Ectodermal cell (in vitro differentiated cells): ENCODE data around the gene CXCL6. TPM values are rescaled to one million over a fixed set of nuclear protein-coding genes. Genes with fewer than 3 reads are reported as not detected.
A peak's percentile ranks its signal among the peaks of the same experiment; 100 is the strongest.

Experiments used
- H3K27ac ChIP-seq: 2 replicates; pipeline ENCODE4 v1.7.0; 2013; ENCODE audit warnings: mild to moderate bottlenecking, low read depth, low read length; ENCODE audit not compliant: insufficient read depth, poor library complexity, severe bottlenecking
- H3K27me3 ChIP-seq: 2 replicates; pipeline ENCODE4 v1.7.0; 2013; ENCODE audit warnings: mild to moderate bottlenecking, low read length; ENCODE audit not compliant: insufficient read depth, control insufficient read depth, poor library complexity, severe bottlenecking
- H3K36me3 ChIP-seq: one replicate; pipeline ENCODE4 v1.7.0; 2013; ENCODE audit warnings: low read length; ENCODE audit not compliant: control insufficient read depth, insufficient read depth
- H3K4me1 ChIP-seq: one replicate; pipeline ENCODE4 v1.7.0; 2013; ENCODE audit warnings: low read length; ENCODE audit not compliant: control insufficient read depth, insufficient read depth
- H3K4me3 ChIP-seq: 2 replicates; pipeline ENCODE4 v1.7.0; 2013; ENCODE audit warnings: low read depth, low read length, control low read depth; ENCODE audit not compliant: insufficient read depth
- H3K9me3 ChIP-seq: 2 replicates; pipeline ENCODE4 v1.7.0; 2013; ENCODE audit warnings: mild to moderate bottlenecking, low read length, moderate library complexity; ENCODE audit not compliant: control insufficient read depth
- WGBS, 2 experiments: methylation state at CpG; one replicate each; pipeline ENCODE4 v1.1.7; 2013; ENCODE audit warnings: missing lambda C conversion rate in 2 of 2; 5-methylcytosine and 5-hydroxymethylcytosine counted together
- polyA plus RNA-seq, 4 experiments: library from polyadenylated mRNA; stranded (reverse); fragments of 50-300 nt; gene quantifications; one replicate each; pipeline ENCODE4 v1.2.3, GENCODE V29; 2013

CXCL6 gene
- polyA plus RNA-seq (2013, experiment 1 of 4), result 3.5 TPM
- polyA plus RNA-seq (2013, experiment 2 of 4), result 2.4 TPM
- 4.4 TPM for polyA plus RNA-seq (2013, experiment 3 of 4)
- 2.9 TPM for polyA plus RNA-seq (2013, experiment 4 of 4)

DNA sequence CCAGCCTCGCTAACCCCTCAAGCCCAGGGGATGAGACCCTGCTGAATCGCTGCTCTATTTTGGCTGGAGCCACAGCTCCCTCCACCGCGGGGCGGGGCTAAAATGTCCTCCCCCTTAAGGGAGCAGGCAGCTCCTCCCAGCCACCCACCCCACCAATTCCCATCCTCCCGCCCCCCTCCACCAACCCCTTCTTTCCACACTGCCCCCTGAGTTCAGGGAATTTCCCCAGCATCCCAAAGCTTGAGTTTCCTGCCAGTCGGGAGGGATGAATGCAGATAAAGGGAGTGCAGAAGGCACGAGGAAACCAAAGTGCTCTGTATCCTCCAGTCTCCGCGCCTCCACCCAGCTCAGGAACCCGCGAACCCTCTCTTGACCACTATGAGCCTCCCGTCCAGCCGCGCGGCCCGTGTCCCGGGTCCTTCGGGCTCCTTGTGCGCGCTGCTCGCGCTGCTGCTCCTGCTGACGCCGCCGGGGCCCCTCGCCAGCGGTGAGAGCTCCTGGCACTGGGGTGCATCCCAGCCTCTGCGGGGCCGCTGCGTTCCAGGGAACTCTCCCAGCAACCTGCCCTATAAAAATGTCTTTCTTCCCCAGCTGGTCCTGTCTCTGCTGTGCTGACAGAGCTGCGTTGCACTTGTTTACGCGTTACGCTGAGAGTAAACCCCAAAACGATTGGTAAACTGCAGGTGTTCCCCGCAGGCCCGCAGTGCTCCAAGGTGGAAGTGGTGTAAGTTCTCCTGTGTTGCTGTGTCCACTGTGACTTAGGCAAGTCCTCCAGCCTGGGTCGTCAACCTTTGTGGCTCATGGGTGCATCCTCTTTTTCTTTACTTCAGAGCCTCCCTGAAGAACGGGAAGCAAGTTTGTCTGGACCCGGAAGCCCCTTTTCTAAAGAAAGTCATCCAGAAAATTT, at the start of gene CXCL6:
Gene CXCL6 (plus strand): TSS at position 306 of the 907 bp plus-strand sequence. CDS start 73 bp downstream, at position 379.
- Histone ChIP-seq H3K9me3 (no peaks in the 10 kb centered on the region), H3K27ac (no peak within 1 kb of the TSS), H3K4me1 (no peaks in the 10 kb centered on the region), H3K4me3 (peak within 1 kb of the TSS; percentile 49), H3K27me3 (peaks cover 18% of the 10 kb centered on the region), H3K36me3 (no peaks in the 10 kb centered on the region)
- 5% methylated on average over 40 to 41 of the region's 41 CpGs for WGBS, 2 experiments

DNA sequence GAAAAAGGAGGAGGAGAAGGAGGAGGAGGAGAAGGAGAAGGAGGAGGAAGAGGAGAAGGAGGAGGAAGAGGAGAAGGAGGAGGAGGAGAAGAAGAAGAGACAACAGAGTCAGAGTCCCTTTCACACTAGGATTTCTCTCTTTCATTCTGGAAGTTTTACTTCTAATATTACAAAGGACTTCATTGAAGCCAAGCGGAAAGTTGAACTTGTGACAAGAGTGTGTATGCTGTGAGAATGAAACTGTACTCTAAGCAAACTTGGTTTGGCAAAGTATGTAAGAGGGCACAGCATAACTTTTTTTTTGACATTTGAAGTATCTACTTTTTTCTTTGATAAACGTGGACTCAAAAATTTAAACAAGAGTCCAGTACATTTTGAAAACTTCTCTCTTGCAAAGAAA, 48.1 kb upstream of the CXCL6 start:
- Histone ChIP-seq H3K4me3 (no peak overlapping the region), H3K27ac (no peak overlapping the region), H3K27me3 (no peaks in the 10 kb centered on the region), H3K9me3 (no peaks in the 10 kb centered on the region), H3K36me3 (no peaks in the 10 kb centered on the region), H3K4me1 (no peaks in the 10 kb centered on the region)
- 89 to 93% methylated on average over 2 of the region's 2 CpGs for WGBS, 2 experiments

DNA sequence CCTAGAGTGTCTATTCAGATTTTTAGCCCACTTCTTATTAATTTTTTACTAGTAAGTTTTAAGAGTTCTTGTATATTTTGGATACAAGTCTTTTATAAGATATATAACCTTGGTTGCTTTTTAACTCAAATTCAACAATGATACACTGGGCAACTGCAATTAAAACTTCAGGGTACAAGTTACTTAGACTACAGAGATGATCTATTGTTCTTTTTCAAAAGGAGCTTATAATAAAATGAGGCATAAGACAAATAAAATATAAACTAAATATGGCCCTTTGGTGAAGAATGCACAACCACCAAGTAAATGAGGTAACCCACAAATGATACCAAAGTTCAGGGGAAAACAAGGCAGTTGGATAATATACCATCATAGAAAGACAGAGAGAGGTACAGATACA, 37.6 kb upstream of the CXCL6 start:
- Histone ChIP-seq H3K4me1 (no peaks in the 10 kb centered on the region), H3K9me3 (no peaks in the 10 kb centered on the region), H3K36me3 (no peaks in the 10 kb centered on the region), H3K27ac (no peak overlapping the region), H3K27me3 (no peaks in the 10 kb centered on the region), H3K4me3 (no peak overlapping the region)

DNA sequence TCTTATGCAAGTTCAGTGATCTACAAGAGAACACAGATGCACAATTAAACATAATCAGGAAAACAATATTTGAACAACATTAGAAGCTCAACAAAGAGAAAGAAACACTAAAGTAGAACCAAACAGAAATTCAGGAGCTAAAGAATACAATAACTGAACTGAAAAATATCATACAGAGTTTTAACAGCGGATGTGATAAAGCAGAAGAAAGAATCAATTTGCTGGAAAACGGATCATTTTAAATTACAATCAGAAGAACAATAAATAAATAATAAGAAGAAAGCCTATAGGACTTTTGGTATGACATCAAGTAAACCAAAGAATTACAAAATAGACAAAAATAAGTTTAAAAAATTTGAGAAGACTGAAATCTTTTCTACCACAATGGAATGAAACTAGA, 36.3 kb upstream of the CXCL6 start:
- no peaks in the 10 kb centered on the region for H3K4me1 ChIP-seq
- no peaks in the 10 kb centered on the region for H3K27me3 ChIP-seq
- H3K36me3 ChIP-seq, result no peaks in the 10 kb centered on the region
- H3K4me3 ChIP-seq, result no peak overlapping the region
- no peaks in the 10 kb centered on the region for H3K9me3 ChIP-seq
- 86% methylated on average over 1 of the region's 2 CpGs; no CpG with 5 or more reads in 1 of the 2 experiments for WGBS, 2 experiments
- H3K27ac ChIP-seq, result no peak overlapping the region

DNA sequence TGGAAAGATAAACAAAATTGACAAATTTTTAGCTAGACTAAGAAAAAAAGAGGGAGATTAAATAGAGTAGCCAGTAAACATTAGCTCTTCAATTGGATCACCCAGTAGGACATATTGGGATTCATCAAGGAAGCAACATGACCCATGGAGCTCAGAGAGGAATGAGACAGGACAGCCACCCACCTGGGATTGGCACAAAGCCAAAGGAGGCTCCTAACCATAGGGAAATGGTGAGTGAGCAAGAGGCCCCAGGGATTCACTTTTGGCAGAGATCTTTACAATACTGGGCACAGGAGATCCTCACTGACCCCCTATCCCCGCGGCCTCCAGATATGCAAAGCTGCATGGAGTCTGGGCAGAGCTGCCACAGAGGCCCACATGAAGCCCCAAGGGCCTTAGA, 34.8 kb upstream of the CXCL6 start:
- no peaks in the 10 kb centered on the region for H3K27me3 ChIP-seq
- no peak overlapping the region for H3K4me3 ChIP-seq
- 91 to 97% methylated on average over 2 of the region's 2 CpGs for WGBS, 2 experiments
- no peak overlapping the region for H3K27ac ChIP-seq
- H3K4me1 ChIP-seq, result no peaks in the 10 kb centered on the region
- no peaks in the 10 kb centered on the region for H3K36me3 ChIP-seq
- no peaks in the 10 kb centered on the region for H3K9me3 ChIP-seq

DNA sequence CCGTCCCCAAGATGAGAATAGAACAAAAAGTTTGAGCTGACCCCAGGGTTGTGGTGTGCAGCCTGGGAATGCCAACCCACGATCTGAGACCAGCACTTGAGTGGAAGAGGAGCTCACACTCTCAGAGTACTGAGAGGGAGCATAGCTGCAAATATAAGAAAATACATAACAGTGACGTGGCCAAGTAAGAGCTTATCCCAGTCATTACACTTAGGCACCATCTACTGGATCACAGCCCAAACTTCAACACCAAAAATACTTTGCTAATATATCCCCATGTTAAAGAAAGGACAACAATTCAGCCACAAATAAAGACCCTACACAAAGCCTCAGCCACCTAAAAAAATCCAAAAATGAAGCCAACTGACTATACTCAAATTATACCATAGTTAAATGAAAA, 33.3 kb upstream of the CXCL6 start:
- Histone ChIP-seq H3K27ac (no peak overlapping the region), H3K4me1 (no peaks in the 10 kb centered on the region), H3K36me3 (no peaks in the 10 kb centered on the region), H3K27me3 (no peaks in the 10 kb centered on the region), H3K9me3 (no peaks in the 10 kb centered on the region), H3K4me3 (no peak overlapping the region)
- WGBS, 2 experiments, result 86 to 92% methylated on average over 3 of the region's 3 CpGs

DNA sequence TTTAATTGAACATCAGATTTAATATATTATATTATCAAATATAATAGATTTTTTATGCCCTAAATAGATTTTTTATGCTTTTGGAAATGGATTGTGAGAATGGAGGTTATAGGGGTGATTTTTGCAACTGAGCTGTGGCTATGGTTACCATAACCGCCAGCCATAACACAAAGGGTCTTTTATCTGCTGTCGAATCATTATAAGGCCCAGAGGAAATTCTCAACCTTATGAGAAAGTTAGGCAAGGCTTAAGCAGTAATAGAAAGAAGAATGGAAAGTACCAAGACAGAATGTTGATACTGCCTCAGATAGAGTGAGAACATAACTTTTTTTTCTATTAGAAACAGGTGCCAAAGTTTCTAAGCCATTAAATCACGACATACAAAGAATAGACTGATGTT, 26.3 kb upstream of the CXCL6 start:
- WGBS, 2 experiments, result 94 to 97% methylated on average over 3 of the region's 3 CpGs
- H3K36me3 ChIP-seq, result no peaks in the 10 kb centered on the region
- no peaks in the 10 kb centered on the region for H3K4me1 ChIP-seq
- no peaks in the 10 kb centered on the region for H3K27me3 ChIP-seq
- no peak overlapping the region for H3K4me3 ChIP-seq
- H3K27ac ChIP-seq, result no peak overlapping the region
- H3K9me3 ChIP-seq, result no peaks in the 10 kb centered on the region

DNA sequence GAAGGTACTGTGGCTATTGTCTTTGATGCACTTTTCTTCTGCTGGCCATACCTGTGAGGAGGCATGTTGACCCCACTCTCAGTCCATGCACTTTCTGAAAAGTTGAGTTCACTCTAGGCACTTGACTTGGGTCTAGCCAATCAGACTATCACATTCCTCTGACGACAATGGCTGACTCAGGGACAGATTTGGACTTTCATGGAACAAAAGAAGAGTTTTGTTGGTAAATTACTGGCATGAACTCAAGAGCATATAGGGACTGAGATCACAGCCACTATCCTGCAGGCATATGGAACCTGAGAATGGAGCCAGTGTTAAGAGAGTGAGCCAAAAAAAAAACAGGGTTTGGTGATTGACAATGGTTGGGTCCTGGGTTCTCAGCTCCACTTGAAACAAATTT, 24.6 kb upstream of the CXCL6 start:
- no peaks in the 10 kb centered on the region for H3K9me3 ChIP-seq
- no peaks in the 10 kb centered on the region for H3K36me3 ChIP-seq
- no peak overlapping the region for H3K4me3 ChIP-seq
- no peaks in the 10 kb centered on the region for H3K4me1 ChIP-seq
- no peaks in the 10 kb centered on the region for H3K27me3 ChIP-seq
- 85 to 91% methylated on average over 1 of the region's 1 CpG for WGBS, 2 experiments
- H3K27ac ChIP-seq, result no peak overlapping the region

DNA sequence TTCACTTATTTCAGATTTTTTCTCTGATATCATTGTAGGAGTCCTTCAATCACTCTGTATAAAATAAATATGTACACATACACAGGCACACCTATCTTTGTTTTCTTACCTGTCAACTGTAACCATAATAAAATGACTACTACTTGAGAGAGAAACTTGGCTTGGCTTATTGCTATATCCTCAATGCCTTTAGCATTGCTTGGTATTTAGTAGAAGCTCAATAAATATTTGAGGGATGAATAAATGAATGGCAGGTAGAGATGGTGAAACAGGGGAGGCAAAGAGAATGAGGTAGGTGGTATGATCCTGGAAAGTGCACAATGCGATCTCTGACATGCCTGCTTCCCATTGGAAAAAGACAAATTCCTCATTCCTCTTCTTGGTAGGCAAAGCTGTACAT, 21.8 kb upstream of the CXCL6 start:
- no peaks in the 10 kb centered on the region for H3K9me3 ChIP-seq
- no peaks in the 10 kb centered on the region for H3K4me1 ChIP-seq
- H3K4me3 ChIP-seq, result no peak overlapping the region
- WGBS, 2 experiments, result 96 to 100% methylated on average over 1 of the region's 1 CpG
- no peaks in the 10 kb centered on the region for H3K36me3 ChIP-seq
- no peak overlapping the region for H3K27ac ChIP-seq
- H3K27me3 ChIP-seq, result no peaks in the 10 kb centered on the region

DNA sequence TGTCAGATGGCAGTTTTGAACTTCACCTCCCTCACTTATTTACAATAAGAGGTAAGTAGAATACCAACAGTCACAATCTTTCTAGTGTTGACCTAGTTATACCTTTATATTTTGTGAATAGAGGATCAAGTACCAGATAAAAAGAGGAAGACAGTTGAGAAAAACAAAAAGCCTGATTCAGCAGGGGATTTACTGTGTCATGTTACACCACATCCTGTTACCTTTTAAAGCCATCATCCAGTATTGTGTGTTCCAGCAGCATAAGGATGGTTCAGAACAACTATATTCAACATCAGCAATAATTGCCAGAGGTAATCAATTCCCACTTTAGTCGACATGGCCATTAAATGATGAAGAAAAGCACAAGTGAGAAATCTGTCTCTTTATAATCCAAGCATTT, 21.3 kb upstream of the CXCL6 start:
- H3K9me3 ChIP-seq, result no peaks in the 10 kb centered on the region
- WGBS, 2 experiments, result 86 to 89% methylated on average over 1 of the region's 1 CpG
- H3K4me1 ChIP-seq, result no peaks in the 10 kb centered on the region
- no peak overlapping the region for H3K4me3 ChIP-seq
- H3K27ac ChIP-seq, result no peak overlapping the region
- H3K27me3 ChIP-seq, result no peaks in the 10 kb centered on the region
- H3K36me3 ChIP-seq, result no peaks in the 10 kb centered on the region
